Measurements from ENCODE around the gene TSPAN9.

Gene TSPAN9

GRCh38 chr12:3251067-3251466 lies 173.9 kb downstream of the TSPAN9 start:
- no peak overlapping the region for H2AFZ ChIP-seq (ENCODE audit: low read depth, low read length)
- no peaks in the 10 kb centered on the region for H3K36me3 ChIP-seq (ENCODE audit: insufficient read depth, low read length)
- peaks cover 2% of the 10 kb centered on the region for H3K9me3 ChIP-seq (ENCODE audit: low read length)
- no peaks in the 10 kb centered on the region for H3K27me3 ChIP-seq (ENCODE audit: insufficient read depth, low read length)
- no peaks in the 10 kb centered on the region for H3K4me1 ChIP-seq (ENCODE audit: insufficient read depth, low read length)
- no peak overlapping the region for H3K4me3 ChIP-seq (ENCODE audit: low read length)

DNA sequence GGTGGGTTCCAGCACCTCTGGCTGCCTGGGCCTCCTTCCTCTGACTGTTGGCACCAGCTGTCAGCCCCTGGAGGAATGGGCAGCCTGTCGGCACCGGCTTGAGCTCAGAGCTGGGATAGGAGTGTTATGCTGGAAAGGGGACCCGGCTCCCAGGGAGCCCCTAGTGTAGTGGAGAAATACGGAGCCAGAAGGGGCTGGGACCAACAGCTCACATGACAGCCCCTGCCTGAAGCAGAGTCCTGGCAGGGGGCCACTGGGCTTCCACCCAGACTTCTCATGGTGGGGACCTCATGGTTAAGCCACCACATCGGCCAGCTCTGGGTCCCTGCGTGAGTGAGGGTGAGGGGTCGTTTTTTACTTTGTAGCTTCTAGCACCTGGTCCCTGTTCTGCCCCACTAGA lies 174.5 kb downstream of the TSPAN9 start:
- H2AFZ ChIP-seq (ENCODE audit: low read depth, low read length) = no peak overlapping the region
- no peak overlapping the region for H3K4me3 ChIP-seq (ENCODE audit: low read length)
- no peaks in the 10 kb centered on the region for H3K27me3 ChIP-seq (ENCODE audit: insufficient read depth, low read length)
- H3K4me1 ChIP-seq (ENCODE audit: insufficient read depth, low read length) = no peaks in the 10 kb centered on the region
- H3K36me3 ChIP-seq (ENCODE audit: insufficient read depth, low read length) = no peaks in the 10 kb centered on the region
- H3K9me3 ChIP-seq (ENCODE audit: low read length) = no peaks in the 10 kb centered on the region

DNA sequence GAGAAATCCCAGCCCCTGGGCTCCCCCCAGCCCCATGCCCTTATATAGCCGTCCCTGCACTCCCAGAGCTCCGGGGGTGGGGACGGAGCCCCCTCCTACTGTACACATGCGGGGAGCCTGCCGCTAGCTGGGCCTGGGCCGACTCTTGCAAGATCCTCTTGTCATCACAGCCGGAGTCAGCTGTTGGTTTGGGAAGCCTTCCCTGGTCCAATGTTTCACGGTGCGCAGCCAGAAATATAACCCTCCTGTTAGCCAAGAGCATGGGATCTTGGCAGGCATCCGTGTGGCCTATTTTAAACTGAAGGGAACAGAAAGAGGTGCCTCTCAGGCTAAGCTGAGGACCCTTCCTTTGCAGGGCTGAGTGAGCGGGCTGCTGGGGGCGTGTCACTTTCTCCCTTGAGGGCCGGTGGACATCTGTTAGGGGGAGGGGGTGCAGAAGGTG lies 175.3 kb downstream of the TSPAN9 start:
- H3K27me3 ChIP-seq (ENCODE audit: insufficient read depth, low read length) = no peaks in the 10 kb centered on the region
- no peaks in the 10 kb centered on the region for H3K9me3 ChIP-seq (ENCODE audit: low read length)
- H3K36me3 ChIP-seq (ENCODE audit: insufficient read depth, low read length) = no peaks in the 10 kb centered on the region

GRCh38 chr12:3253682-3254275 lies 176.6 kb downstream of the TSPAN9 start:
- H3K4me1 ChIP-seq (ENCODE audit: insufficient read depth, low read length) = peaks cover 9% of the 10 kb centered on the region

More for the DNA sequence above, 175.3 kb downstream of the TSPAN9 start:
- Histone ChIP-seq H3K4me1 (ENCODE audit: insufficient read depth, low read length) (peaks cover 6% of the 10 kb centered on the region), H3K4me3 (ENCODE audit: low read length) (no peak overlapping the region), H2AFZ (ENCODE audit: low read depth, low read length) (no peak overlapping the region)

DNA sequence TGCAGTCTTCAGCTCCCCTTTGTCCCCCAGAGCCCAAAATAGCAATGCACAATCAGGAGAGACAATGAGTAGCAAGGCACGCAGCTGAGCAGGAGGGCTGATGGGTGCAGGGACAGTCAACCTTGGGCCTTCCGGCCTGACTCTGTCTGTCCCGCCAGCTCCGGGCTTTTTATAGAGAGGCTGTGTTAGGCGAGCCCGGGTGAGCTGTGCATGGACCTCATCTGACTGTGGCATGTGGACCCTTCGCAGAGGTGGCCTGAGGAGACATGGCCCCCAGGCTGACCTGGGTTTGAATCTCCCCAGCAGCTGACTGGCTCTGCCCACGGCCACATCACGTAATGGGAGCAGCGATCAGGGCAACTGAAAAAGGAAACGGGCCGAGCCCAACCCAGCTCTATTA lies 177.9 kb downstream of the TSPAN9 start:
- Histone ChIP-seq H3K4me1 (ENCODE audit: insufficient read depth, low read length) (peaks cover 9% of the 10 kb centered on the region), H3K4me3 (ENCODE audit: low read length) (no peak overlapping the region), H3K36me3 (ENCODE audit: insufficient read depth, low read length) (no peaks in the 10 kb centered on the region), H3K9me3 (ENCODE audit: low read length) (no peaks in the 10 kb centered on the region), H2AFZ (ENCODE audit: low read depth, low read length) (no peak overlapping the region), H3K27me3 (ENCODE audit: insufficient read depth, low read length) (no peaks in the 10 kb centered on the region)

More at GRCh38 chr12:3253682-3254275, 176.6 kb downstream of the TSPAN9 start:
- Histone ChIP-seq H3K4me3 (ENCODE audit: low read length) (no peak overlapping the region), H3K9me3 (ENCODE audit: low read length) (no peaks in the 10 kb centered on the region), H2AFZ (ENCODE audit: low read depth, low read length) (no peak overlapping the region), H3K27me3 (ENCODE audit: insufficient read depth, low read length) (no peaks in the 10 kb centered on the region), H3K36me3 (ENCODE audit: insufficient read depth, low read length) (no peaks in the 10 kb centered on the region)

- Histone ChIP-seq H3K27me3 (ENCODE audit: insufficient read depth, low read length) (no peaks in the 10 kb centered on the region), H3K4me3 (ENCODE audit: low read length) (no peak overlapping the region), H3K9me3 (ENCODE audit: low read length) (no peaks in the 10 kb centered on the region), H3K36me3 (ENCODE audit: insufficient read depth, low read length) (no peaks in the 10 kb centered on the region), H3K4me1 (ENCODE audit: insufficient read depth, low read length) (peaks cover 9% of the 10 kb centered on the region), H2AFZ (ENCODE audit: low read depth, low read length) (no peak overlapping the region)
Measured at GRCh38 chr12:3256103-3256631, 179.0 kb downstream of the TSPAN9 start.

GRCh38 chr12:3257411-3257810 lies 180.2 kb downstream of the TSPAN9 start:
- H3K9me3 ChIP-seq (ENCODE audit: low read length) = no peaks in the 10 kb centered on the region
- H3K4me1 ChIP-seq (ENCODE audit: insufficient read depth, low read length) = peaks cover 9% of the 10 kb centered on the region
- H3K4me3 ChIP-seq (ENCODE audit: low read length) = no peak overlapping the region
- H3K36me3 ChIP-seq (ENCODE audit: insufficient read depth, low read length) = no peaks in the 10 kb centered on the region
- no peak overlapping the region for H2AFZ ChIP-seq (ENCODE audit: low read depth, low read length)
- no peaks in the 10 kb centered on the region for H3K27me3 ChIP-seq (ENCODE audit: insufficient read depth, low read length)

GRCh38 chr12:3259973-3260372 lies 182.8 kb downstream of the TSPAN9 start:
- H3K4me1 ChIP-seq (ENCODE audit: insufficient read depth, low read length) = peaks cover 9% of the 10 kb centered on the region
- H3K4me3 ChIP-seq (ENCODE audit: low read length) = no peak overlapping the region
- no peaks in the 10 kb centered on the region for H3K9me3 ChIP-seq (ENCODE audit: low read length)
- no peaks in the 10 kb centered on the region for H3K36me3 ChIP-seq (ENCODE audit: insufficient read depth, low read length)
- H3K27me3 ChIP-seq (ENCODE audit: insufficient read depth, low read length) = no peaks in the 10 kb centered on the region
- no peak overlapping the region for H2AFZ ChIP-seq (ENCODE audit: low read depth, low read length)

- H3K36me3 ChIP-seq (ENCODE audit: insufficient read depth, low read length) = no peaks in the 10 kb centered on the region
- no peaks in the 10 kb centered on the region for H3K27me3 ChIP-seq (ENCODE audit: insufficient read depth, low read length)
- H3K4me1 ChIP-seq (ENCODE audit: insufficient read depth, low read length) = peaks cover 9% of the 10 kb centered on the region
- H3K4me3 ChIP-seq (ENCODE audit: low read length) = no peak overlapping the region
- no peaks in the 10 kb centered on the region for H3K9me3 ChIP-seq (ENCODE audit: low read length)
- no peak overlapping the region for H2AFZ ChIP-seq (ENCODE audit: low read depth, low read length)
Measured at GRCh38 chr12:3261782-3262359, 184.7 kb downstream of the TSPAN9 start.

GRCh38 chr12:3262470-3262869 lies 185.3 kb downstream of the TSPAN9 start:
- Histone ChIP-seq H3K36me3 (ENCODE audit: insufficient read depth, low read length) (no peaks in the 10 kb centered on the region), H3K27me3 (ENCODE audit: insufficient read depth, low read length) (no peaks in the 10 kb centered on the region), H2AFZ (ENCODE audit: low read depth, low read length) (no peak overlapping the region), H3K4me3 (ENCODE audit: low read length) (no peak overlapping the region), H3K4me1 (ENCODE audit: insufficient read depth, low read length) (peaks cover 3% of the 10 kb centered on the region), H3K9me3 (ENCODE audit: low read length) (no peaks in the 10 kb centered on the region)

DNA sequence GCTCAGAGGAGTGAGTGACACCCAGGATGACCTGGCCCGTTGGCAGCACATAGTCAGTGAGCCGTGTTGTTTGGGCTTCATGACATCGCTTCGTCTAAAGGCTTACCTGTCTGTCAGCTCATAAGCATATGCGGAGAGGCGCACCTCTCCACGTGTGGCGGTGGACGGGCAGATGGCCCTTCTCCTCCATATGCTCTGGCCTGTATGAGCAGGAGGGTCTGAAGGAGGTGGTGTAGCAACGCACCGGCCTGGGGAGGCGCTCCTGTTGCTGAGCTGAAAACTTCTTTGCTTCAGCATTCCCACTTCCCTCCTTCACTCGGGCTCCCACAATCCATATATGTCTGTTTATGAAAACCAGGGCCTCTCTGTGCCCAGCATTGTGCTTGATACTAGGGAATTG lies 186.1 kb downstream of the TSPAN9 start:
- no peaks in the 10 kb centered on the region for H3K36me3 ChIP-seq (ENCODE audit: insufficient read depth, low read length)
- no peaks in the 10 kb centered on the region for H3K4me1 ChIP-seq (ENCODE audit: insufficient read depth, low read length)
- no peaks in the 10 kb centered on the region for H3K27me3 ChIP-seq (ENCODE audit: insufficient read depth, low read length)
- H3K4me3 ChIP-seq (ENCODE audit: low read length) = no peak overlapping the region
- no peaks in the 10 kb centered on the region for H3K9me3 ChIP-seq (ENCODE audit: low read length)
- H2AFZ ChIP-seq (ENCODE audit: low read depth, low read length) = no peak overlapping the region

DNA sequence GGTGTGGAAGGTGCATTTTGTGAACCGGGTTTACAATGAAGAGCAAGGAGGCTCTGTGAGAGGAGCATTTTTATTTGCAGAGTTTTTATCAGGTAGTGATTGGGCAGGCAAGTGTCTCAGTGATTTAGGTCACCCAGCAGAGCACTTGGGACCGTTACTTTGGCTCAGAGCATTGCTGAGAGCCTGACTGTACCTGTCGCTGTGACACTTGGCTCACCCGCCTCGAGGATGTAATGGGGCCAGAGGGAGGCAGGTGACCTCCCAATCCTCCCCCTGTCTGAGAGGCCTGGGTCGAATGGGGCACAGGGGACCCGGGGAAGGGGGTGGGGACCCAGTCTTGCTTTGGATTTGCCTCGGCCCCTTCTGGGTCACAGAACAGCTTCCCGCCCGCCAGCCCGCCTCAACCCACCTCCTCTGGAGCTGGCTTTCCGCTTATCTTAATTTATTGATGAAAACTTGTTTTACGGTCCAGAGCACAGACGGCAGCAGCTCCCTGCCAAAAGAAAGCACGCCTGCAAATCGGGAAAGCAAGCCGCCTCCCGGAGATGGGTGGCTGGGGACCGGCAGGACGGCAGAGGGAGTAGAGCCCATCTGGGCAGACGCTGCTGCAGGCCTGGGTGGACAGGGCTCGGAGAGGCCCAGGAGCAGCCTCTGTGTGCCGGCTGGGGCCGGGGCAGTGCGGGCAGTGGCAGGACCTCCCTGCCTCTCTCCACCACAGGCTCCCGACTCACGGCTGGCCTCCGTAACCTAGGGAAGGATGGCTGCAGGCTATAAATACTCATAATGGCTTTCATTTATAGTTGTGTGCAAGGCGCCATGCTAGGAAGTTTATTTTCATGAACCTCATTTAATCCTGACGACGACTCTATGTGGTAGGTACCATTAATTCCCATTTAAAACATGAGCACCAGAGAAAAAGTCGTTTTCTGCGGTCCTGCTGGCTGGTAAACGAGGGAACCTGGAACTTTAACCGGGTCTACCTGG lies 187.1 kb downstream of the TSPAN9 start:
- no peak overlapping the region for H2AFZ ChIP-seq (ENCODE audit: low read depth, low read length)
- H3K36me3 ChIP-seq (ENCODE audit: insufficient read depth, low read length) = no peaks in the 10 kb centered on the region
- H3K9me3 ChIP-seq (ENCODE audit: low read length) = no peaks in the 10 kb centered on the region
- H3K27me3 ChIP-seq (ENCODE audit: insufficient read depth, low read length) = no peaks in the 10 kb centered on the region
- H3K4me1 ChIP-seq (ENCODE audit: insufficient read depth, low read length) = no peaks in the 10 kb centered on the region
- H3K4me3 ChIP-seq (ENCODE audit: low read length) = no peak overlapping the region

GRCh38 chr12:3265406-3265805 lies 188.2 kb downstream of the TSPAN9 start:
- Histone ChIP-seq H3K36me3 (ENCODE audit: insufficient read depth, low read length) (no peaks in the 10 kb centered on the region), H3K9me3 (ENCODE audit: low read length) (no peaks in the 10 kb centered on the region), H3K4me3 (ENCODE audit: low read length) (no peak overlapping the region), H2AFZ (ENCODE audit: low read depth, low read length) (no peak overlapping the region), H3K4me1 (ENCODE audit: insufficient read depth, low read length) (no peaks in the 10 kb centered on the region), H3K27me3 (ENCODE audit: insufficient read depth, low read length) (no peaks in the 10 kb centered on the region)
